ENCODE results near the gene EPHA5.

DNA sequence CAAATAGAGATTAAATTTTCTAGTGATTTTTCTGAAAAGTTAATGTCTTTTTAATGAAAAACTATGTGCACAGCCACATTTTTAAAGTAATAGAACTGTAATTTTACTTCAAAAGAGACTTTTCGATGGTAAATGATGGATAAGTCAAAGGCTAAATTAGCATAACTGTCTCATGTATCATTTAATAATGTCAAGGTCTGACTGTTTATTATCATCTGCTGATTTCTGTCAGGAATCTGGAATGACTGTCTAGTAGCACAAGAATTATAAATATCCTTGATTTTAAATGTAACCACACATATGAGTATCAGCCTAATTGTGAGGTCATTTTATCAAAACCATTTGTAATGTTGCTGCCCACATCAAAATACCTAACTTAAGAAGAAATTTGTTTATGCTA lies 333.8 kb downstream of the EPHA5 start:
- no peak for TF ChIP-seq CTCF (IDR thresholded peaks at IDR 0.05 in 2 of 3, conservative IDR thresholded peaks at IDR 0.05 in 1 of 3; ENCODE audit: borderline replicate concordance in 1 of 3, insufficient read depth in 1 of 3, low read depth in 2 of 3, low read length in 2 of 3)
- TF ChIP-seq POLR2AphosphoS5 (IDR thresholded peaks at IDR 0.05; ENCODE audit: low read depth, low read length): no peak

Measured in HCT116 (cell line).